Cardiac septum (tissue), 1 donor: ENCODE data around the gene SNAP29. TPM values are rescaled to one million over a fixed set of nuclear protein-coding genes. Genes with fewer than 3 reads are reported as not detected.

Source experiments
- total RNA-seq: library from RNA; stranded (reverse); fragmentation: NEBNext Ultra II Directional; extraction: Animal tissue kit (Norgen Biotek cat#: 25700); gene quantifications from one replicate; pipeline ENCODE4 v1.2.1, GENCODE V29; 2021
- donor health status: DM: no; HTN: no; CAD: no.

SNAP29 gene
- total RNA-seq, 1 donor from 2014 or later, result 23.6 TPM

Other genes starting within 250 kb of the SNAP29 start
- 0.13 TPM for gene SERPIND1, start 84.9 kb upstream of the SNAP29 start, total RNA-seq
- gene PI4KA, start 196 bp upstream of the SNAP29 start, total RNA-seq, result 52.6 TPM
- 55.5 TPM for gene CRKL, start 58.4 kb downstream of the SNAP29 start, total RNA-seq
- gene AIFM3, start 108.2 kb downstream of the SNAP29 start, total RNA-seq, result 0.54 TPM
- gene LZTR1, start 123.3 kb downstream of the SNAP29 start, total RNA-seq, result 33.0 TPM
- 18.2 TPM for gene THAP7, start 143.1 kb downstream of the SNAP29 start, total RNA-seq
- 5.4 TPM for gene P2RX6, start 156.2 kb downstream of the SNAP29 start, total RNA-seq
- gene SLC7A4, start 173.6 kb downstream of the SNAP29 start, total RNA-seq, result not detected
- gene LRRC74B, start 186.9 kb downstream of the SNAP29 start, total RNA-seq, result not detected